HG02678 (cell line): ENCODE measurements around the gene IFI27.

ENCODE experiments used
- ATAC-seq: cut with Tn5 transposase; IDR thresholded peaks from one replicate; pipeline ENCODE4 v1.9.1; 2021; ENCODE audit warnings: mild to moderate bottlenecking, moderate library complexity; ENCODE audit not compliant: unreplicated experiment

IFI27 gene

GRCh38 chr14:94124582-94125377 lies 14.2 kb downstream of the IFI27 start:
- ATAC-seq, result no peak

DNA sequence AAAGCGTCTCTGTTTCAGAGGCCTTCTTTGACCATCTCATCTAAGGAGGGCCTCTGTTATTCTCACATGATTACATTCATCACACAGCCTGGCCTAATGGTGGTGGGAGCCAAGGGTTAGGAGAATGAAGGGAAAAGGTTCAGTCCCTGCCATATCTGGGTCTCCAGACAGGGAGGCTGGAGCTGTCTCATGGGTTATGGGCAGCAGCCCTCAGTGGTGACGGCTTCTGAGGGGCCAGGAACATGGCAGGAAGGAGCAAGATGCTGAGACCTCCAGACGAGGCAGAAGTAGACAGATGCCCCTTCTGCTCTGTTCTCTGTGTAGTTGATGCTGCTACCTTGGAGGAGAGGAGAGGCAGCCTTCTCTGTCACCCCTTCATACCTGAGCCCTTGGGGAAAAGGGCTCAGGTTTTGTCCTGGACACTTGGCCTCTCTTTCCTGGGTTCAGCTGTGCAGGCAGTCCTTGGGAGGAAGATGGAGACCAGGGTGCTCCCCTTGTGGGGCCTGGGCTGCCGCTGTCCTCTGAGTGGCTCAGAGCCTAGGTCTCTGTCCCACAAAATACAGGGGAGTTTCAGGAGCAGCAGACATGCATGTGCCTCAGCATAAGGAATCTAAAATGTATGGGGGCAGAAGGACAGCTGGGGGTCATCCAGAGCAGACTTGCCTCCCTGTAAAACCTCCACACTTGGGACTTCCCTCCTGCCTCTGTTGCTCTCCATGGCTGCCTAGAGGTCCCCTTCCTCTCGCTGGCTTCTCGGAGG lies 15.3 kb downstream of the IFI27 start:
- ATAC-seq, result no peak

GRCh38 chr14:94126419-94126677 lies 15.8 kb downstream of the IFI27 start:
- ATAC-seq, result no peak

- ATAC-seq, result no peak
Measured at GRCh38 chr14:94126800-94127199, 16.3 kb downstream of the IFI27 start.

- no peak for ATAC-seq
Measured at GRCh38 chr14:94127330-94127729, 16.8 kb downstream of the IFI27 start.

DNA sequence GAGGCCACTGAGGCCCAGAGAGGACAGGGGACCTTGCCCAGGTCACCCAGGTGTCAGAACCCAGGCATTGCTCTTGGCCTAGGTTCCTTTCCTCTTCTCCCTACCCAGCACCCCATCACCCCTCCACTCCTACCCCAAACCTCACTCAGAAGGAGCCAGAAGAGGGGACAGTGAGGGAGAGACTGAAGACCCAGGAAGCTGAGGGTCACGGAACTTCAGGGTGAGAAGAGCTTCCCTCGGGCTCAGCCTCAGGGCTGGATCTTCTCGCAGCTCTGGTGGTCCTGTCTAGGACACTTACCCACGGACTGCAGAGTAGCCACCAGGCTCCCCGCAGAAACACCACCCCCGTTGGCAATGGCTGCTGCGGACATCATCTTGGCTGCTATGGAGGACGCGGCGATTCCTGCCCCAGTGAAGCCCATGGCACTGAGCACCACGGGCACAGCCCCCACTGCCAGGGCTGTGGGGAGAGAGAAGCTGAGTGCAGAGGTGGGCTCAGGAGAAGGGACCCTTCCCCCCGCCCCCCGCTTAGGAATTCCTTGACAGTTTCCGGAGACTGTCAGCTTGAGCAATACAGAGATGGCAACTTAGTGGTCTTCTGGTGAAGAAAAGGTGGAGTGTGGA lies 17.8 kb downstream of the IFI27 start:
- no peak for ATAC-seq

- peak; percentile 97 for ATAC-seq
Measured at GRCh38 chr14:94129111-94129757, 18.7 kb downstream of the IFI27 start, which contains the start of gene IFI27L2. TSS of gene IFI27L2 (minus strand) at chr14:94129604. CDS start at chr14:94129564, 40 bp downstream.

DNA sequence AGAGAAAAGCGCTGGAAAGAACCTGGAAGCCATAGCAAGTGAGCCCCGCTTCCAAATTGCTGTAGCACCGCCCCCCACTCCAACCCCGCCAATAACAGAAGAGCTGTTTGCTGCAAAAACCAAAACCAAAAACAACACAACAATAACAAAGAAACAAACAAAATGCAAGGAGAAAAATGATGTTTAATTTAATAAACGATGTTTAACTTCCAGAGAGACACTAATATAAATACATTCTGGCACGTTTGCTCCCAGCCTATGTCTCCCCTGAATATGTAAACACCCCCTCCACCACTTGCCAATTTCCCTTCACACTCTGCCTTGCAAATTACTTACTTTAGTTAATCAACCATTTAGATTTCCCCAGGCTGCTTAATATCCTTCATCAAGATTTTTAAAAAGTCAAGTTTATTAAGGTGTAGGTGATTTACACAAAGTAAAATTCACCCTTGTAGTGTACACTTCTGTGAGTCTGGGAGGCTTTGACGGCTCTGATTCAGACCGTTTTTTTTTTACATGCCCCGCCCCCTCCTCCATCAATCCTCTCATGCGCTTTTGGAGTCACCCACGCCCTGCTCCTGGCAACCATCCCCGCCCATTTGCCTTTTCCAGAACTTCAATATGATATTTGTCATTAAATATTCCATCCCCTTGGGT lies 19.4 kb downstream of the IFI27 start:
- no peak for ATAC-seq

DNA sequence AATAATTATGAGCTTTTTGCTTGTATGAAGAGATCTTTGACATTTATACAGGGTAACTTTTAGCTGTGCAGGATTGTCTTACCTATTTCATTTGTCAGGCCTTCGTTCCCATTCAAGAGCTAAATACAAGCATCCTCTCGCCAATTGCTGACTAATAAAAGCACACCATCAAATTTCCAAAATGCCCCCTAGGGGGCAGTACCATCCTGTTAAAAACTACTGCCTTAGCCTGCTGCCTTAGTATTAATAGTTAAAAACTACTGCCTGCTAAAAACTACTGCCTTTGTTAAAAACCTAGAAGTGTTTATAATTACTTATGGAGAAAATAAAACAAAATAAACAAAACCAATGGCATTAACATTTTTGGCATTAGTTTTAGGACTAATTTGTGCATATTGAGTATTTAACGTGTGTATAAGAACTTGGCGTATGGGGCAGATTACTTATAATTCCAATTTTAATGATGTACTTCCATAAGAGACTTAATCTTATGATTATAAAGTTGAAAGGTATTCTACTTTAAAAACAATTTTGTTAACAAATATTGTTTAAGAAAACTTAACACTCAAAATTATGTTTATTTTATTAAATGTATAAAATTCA lies 21.9 kb downstream of the IFI27 start:
- peak; percentile 33 for ATAC-seq

- no peak for ATAC-seq
Measured at GRCh38 chr14:94135476-94135875, 24.9 kb downstream of the IFI27 start.

- peak; percentile 79 for ATAC-seq
Measured at GRCh38 chr14:94136575-94137331, 26.2 kb downstream of the IFI27 start.

GRCh38 chr14:94138251-94138650 lies 27.7 kb downstream of the IFI27 start:
- no peak for ATAC-seq

DNA sequence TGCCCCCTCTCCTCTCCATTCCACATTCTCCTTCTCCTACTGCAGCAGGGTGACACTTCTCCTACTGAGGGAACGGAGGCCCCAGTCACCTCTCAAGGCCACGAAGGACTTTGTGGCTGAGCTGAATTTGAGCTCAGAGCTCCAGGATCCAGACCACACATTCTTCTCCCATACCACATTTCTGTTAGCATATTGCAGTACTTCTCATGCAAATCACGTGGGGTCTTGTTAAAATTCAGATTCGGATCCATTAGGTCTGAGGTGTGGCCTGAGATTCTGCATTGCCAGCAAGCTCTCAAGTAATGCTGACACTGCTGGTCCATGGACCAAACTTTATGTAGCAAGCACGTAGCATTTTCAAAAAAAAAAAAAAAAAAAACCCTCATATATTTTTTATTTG lies 28.5 kb downstream of the IFI27 start:
- ATAC-seq, result no peak

DNA sequence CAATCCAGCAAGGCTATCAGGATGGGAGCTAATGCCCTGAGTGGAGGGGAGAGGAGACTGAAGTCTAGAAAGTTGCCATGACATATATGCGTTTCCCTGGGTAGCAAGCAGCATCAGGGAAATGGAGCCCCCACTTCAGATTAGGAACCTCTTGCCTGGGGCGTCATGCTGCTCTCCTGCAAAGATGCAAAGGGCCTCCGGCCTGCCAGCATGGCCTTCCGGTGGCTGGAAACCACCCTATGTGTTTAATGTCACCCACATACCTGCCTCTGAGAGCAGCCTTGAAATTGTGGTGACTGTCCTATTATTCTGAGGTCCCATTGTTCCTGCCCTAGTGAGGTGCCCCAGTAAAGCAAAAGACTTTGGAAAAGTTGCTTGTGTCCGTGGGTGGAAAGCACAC lies 28.9 kb downstream of the IFI27 start:
- no peak for ATAC-seq

DNA sequence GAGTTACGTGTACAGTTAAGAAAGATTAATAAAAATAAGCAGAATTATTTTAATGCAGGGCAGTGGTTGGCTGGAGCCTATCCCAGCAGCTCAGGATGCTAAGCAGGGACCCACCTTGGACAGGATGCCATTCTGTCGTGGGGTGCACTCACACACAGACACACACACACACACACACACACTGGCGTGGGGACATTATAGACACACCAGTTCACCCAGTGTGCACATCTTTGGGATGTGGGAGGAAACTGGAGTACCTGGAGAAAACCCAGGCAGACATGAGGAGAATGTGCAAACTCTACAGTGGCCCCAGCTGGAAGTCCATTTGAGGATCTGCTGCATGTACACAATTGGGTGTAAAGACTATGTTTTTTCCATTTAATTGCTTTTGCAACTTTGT lies 31.7 kb downstream of the IFI27 start:
- ATAC-seq, result no peak

DNA sequence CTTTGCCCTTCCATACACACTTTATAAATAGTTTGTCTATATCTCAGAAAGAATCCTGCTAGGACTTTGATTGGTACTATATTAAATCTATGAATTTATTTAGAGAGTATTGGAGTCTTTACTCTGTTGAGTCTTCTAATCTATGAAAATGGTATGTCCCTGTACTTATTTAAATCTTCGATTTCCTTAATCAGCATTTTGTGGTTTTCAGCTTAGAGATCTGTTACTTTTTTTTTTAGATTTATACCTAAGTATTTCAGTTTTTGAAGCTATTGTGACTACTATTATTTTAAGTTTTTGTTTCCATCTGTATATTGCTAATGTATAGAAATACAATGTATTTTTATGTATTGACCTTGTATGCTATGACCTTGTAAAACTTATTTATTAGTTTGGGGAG lies 32.3 kb downstream of the IFI27 start:
- ATAC-seq, result no peak

DNA sequence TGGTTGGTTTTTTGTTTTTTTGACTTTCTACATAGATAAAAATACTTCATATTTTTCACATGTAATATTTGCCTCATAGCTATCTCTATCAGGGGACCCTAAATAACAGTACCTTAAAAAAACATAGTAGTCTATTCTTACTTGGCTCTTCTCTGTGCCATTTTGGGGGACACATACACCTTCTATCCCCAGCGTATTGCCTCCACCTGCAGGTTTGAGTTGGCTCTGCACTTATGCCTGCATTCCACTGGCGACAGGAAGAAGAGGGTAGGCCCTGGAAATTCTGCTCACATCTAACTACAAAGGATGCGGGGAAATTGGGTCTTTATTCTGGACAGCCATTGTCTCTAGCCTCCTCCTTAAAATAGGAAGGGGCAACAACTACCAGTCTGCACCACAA lies 32.7 kb downstream of the IFI27 start:
- no peak for ATAC-seq

- ATAC-seq, result no peak
Measured at GRCh38 chr14:94143711-94144110, 33.2 kb downstream of the IFI27 start.

GRCh38 chr14:94144765-94145164 lies 34.2 kb downstream of the IFI27 start:
- ATAC-seq, result no peak
